Right atrium auricular region (tissue), 2 donors: Measurements from ENCODE around the gene F8. TPM values are rescaled to one million over a fixed set of nuclear protein-coding genes. Genes with fewer than 3 reads are reported as not detected.

ENCODE experiments used
- DNase-seq: peaks from one replicate; pipeline ENCODE4 v3.0.0-alpha.2; 2019; ENCODE audit warnings: low spot score
- H3K27ac ChIP-seq, 2 donors: fragments of 200-600 bp; sonication (generic); 1 replicate in 1 of 2; 2 replicates in 1 of 2; pipeline ENCODE4 v1.5.1; 2016 to 2019
- H3K27me3 ChIP-seq, 2 donors: fragments of 200-600 bp; sonication (generic); one replicate each; pipeline versions ENCODE4 v1.5.1 to v1.6.0; 2017 to 2019
- H3K36me3 ChIP-seq: fragments of 200-600 bp; sonication (generic); one replicate; pipeline ENCODE4 v1.5.1; 2016
- H3K4me1 ChIP-seq, 2 donors: fragments of 200-600 bp; sonication (generic); one replicate each; pipeline versions ENCODE4 v1.5.1 to v1.6.0; 2017 to 2019
- H3K4me3 ChIP-seq, 2 donors: fragments of 200-600 bp; sonication (generic); 1 replicate in 1 of 2; 2 replicates in 1 of 2; pipeline ENCODE4 v1.5.1; 2017 to 2019; ENCODE audit warnings: mild to moderate bottlenecking in 1 of 2, moderate library complexity in 1 of 2
- H3K9me3 ChIP-seq, 2 donors: fragments of 200-600 bp; sonication (generic); one replicate each; pipeline ENCODE4 v1.5.1; 2019
- total RNA-seq, 2 donors: library from RNA; depleted of rRNA; stranded (reverse); fragments of >200 nt; gene quantifications; one replicate each; pipeline ENCODE4 v1.1.0, GENCODE V29; 2016
- TF ChIP-seq, protein P1 (sequence below), 2 donors: fragments of 200-600 bp; sonication (generic); IDR thresholded peaks; one replicate each; pipeline ENCODE4 v1.5.1; 2019; ENCODE audit warnings: antibody characterized with exemption in 2 of 2

Gene F8
- total RNA-seq, 2 donors from 2014 or later: 41.2 to 42.9 TPM

DNA sequence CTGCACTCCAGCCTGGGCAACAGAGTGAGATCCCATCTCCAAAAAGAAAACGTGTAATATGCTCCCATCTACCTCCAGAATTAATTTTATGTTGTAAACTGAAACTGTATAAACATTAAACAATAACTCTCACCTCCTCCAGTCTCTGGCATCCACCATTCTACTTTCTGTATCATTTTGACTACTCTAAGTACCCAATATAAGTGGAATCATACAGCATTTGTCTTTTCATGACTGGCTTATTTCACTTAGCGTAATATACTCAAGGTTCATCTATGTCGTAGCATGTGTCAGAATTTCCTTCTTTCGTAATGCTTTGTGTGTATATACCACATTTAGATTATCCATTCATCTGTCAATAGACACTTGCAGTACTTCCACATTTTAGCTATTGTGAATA lies 20.6 kb downstream of the F8 start:
- no peaks in the 10 kb centered on the region for H3K9me3 ChIP-seq
- no peaks in the 10 kb centered on the region for H3K36me3 ChIP-seq
- H3K27me3 ChIP-seq: no peaks in the 10 kb centered on the region
- no peak for DNase-seq
- H3K4me1 ChIP-seq: peaks cover 0 to 6% of the 10 kb centered on the region in 2 donors
- no peak overlapping the region for H3K27ac ChIP-seq
- no peak overlapping the region for H3K4me3 ChIP-seq
- TF ChIP-seq, protein P1, sequence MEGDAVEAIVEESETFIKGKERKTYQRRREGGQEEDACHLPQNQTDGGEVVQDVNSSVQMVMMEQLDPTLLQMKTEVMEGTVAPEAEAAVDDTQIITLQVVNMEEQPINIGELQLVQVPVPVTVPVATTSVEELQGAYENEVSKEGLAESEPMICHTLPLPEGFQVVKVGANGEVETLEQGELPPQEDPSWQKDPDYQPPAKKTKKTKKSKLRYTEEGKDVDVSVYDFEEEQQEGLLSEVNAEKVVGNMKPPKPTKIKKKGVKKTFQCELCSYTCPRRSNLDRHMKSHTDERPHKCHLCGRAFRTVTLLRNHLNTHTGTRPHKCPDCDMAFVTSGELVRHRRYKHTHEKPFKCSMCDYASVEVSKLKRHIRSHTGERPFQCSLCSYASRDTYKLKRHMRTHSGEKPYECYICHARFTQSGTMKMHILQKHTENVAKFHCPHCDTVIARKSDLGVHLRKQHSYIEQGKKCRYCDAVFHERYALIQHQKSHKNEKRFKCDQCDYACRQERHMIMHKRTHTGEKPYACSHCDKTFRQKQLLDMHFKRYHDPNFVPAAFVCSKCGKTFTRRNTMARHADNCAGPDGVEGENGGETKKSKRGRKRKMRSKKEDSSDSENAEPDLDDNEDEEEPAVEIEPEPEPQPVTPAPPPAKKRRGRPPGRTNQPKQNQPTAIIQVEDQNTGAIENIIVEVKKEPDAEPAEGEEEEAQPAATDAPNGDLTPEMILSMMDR (IDR thresholded peaks at IDR 0.05): no peak

DNA sequence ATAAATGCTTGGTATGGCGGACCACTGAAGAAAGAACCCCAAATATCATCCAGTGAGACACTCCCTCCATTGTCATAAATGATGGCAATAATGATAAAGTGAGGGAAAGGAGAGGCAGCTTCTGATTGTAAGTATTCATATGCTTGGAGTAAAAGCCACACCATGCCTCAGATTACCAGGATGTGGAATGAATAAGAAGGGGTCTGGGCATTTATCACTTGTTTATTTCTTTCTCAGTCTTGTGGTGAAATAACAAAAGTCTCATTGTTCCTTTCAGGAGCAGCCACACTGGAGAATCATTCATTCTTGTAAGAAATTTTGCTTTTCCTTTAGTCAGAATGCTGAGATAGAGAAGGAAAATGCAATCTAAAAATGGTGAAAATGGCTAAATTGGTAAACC lies 21.7 kb downstream of the F8 start:
- TF ChIP-seq, protein P1 (IDR thresholded peaks at IDR 0.05): no peak
- no peaks in the 10 kb centered on the region for H3K36me3 ChIP-seq
- H3K4me3 ChIP-seq: no peak overlapping the region
- H3K4me1 ChIP-seq: peaks cover 0 to 6% of the 10 kb centered on the region in 2 donors
- DNase-seq: no peak
- H3K9me3 ChIP-seq: no peaks in the 10 kb centered on the region
- no peaks in the 10 kb centered on the region for H3K27me3 ChIP-seq
- no peak overlapping the region for H3K27ac ChIP-seq

DNA sequence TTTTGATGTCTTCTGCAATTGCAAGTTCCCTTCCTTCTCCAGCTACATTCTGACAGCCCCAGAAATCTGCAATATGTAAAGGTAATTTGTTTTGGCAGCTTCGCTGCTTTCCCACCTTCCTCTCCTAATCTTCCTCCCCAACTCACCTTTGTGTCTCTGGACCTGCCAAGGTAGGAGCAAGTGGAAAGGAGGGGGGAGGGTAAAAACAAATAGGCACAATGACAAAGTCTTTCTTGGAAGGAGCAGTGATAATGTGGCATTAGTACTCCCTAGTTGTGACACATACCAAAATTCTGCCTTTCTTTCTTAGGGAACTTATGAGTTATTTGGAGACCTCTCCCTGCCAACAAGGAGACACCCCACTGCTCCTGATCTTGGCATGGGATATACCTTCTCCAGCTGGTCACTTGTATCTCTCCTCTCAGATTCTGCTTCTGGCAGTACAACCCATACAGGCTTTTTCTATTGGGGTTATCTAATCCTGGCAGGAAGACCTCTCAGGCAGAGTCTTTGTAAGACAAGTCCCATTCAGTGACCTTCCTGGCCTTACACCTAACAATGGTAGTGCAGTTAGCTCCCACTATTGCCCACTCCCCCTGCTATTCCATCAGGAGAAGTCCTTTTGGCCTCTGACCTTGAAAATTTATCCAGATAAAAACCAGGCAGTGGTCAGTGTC lies 24.2 kb downstream of the F8 start:
- Histone ChIP-seq H3K9me3 (no peaks in the 10 kb centered on the region), H3K27ac (no peak overlapping the region), H3K36me3 (no peaks in the 10 kb centered on the region), H3K4me1 (no peaks in the 10 kb centered on the region), H3K4me3 (no peak overlapping the region), H3K27me3 (no peaks in the 10 kb centered on the region)
- no peak for DNase-seq
- TF ChIP-seq, protein P1 (IDR thresholded peaks at IDR 0.05): no peak

DNA sequence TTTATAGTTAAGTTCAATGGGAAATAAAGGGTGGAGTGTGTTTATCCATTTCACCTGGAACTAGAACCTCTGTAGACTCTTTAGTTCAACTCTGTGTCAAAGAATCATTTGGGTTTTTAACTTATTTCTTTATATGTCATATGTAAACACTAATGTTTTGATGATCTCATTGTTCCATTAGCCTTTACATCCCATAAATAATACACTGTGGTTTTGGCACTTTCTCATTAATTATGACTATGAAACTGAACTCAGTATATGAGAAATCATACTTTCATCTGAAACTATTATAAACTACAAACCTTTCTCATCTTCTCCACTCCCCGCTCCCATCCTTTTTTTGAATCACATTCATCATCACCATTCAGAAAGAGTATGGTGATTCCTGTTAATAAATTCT lies 31.0 kb downstream of the F8 start:
- no peaks in the 10 kb centered on the region for H3K27me3 ChIP-seq
- TF ChIP-seq, protein P1 (IDR thresholded peaks at IDR 0.05): no peak
- no peaks in the 10 kb centered on the region for H3K36me3 ChIP-seq
- no peaks in the 10 kb centered on the region for H3K4me1 ChIP-seq
- H3K27ac ChIP-seq: no peak overlapping the region
- no peak for DNase-seq
- H3K4me3 ChIP-seq: no peak overlapping the region
- no peaks in the 10 kb centered on the region for H3K9me3 ChIP-seq

DNA sequence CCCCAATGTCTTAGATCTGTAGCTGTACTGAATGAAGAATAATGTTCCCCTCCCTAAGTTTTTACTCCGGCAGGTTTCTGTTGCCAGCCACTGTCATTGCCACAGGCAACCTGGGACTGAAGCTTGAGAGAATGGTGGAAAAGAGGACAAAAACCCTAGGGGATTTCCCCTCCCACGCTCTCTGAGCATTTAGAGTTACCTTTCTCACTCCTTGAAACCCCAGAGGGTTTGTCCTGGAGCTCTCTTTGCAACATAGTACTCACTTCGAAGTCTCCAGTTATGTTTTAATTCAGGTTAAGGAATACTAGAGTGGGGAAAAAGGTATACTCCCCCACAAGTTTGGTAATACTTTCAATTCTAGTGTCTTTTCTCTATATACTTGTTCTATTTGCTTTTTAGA lies 31.5 kb downstream of the F8 start:
- no peaks in the 10 kb centered on the region for H3K36me3 ChIP-seq
- H3K9me3 ChIP-seq: no peaks in the 10 kb centered on the region
- H3K27me3 ChIP-seq: no peaks in the 10 kb centered on the region
- TF ChIP-seq, protein P1 (IDR thresholded peaks at IDR 0.05): no peak
- DNase-seq: no peak
- H3K4me3 ChIP-seq: no peak overlapping the region
- no peaks in the 10 kb centered on the region for H3K4me1 ChIP-seq
- H3K27ac ChIP-seq: no peak overlapping the region

DNA sequence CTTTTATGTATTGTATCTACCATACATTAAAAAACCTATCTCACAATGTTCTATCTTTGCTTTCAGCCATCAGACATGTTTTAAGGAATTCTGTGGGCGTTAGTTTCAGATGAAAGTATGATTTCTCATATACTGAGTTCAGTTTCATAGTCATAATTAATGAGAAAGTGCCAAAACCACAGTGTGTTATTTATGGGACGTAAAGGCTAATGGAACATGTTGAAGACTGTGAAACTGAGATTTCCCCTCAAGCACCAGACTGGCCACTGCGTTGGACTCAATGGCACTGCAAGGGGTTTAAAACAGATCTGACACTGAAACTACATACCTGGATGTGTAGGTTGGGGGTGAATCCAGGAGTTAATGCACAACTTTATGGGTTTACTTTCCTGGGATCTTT lies 32.0 kb downstream of the F8 start:
- Histone ChIP-seq H3K27me3 (no peaks in the 10 kb centered on the region), H3K9me3 (no peaks in the 10 kb centered on the region), H3K36me3 (no peaks in the 10 kb centered on the region), H3K4me3 (no peak overlapping the region), H3K27ac (no peak overlapping the region), H3K4me1 (no peaks in the 10 kb centered on the region)
- no peak for DNase-seq
- TF ChIP-seq, protein P1 (IDR thresholded peaks at IDR 0.05): no peak
